Hepatocyte (in vitro differentiated cells): Measurements from ENCODE around the gene LYPD6.

Experiments
- CTCF ChIP-seq: fragments of 200-600 bp; sonication (generic); IDR thresholded peaks from 2 replicates; pipeline ENCODE4 v1.5.1; 2016; ENCODE audit warnings: antibody characterized with exemption, mild to moderate bottlenecking; ENCODE audit not compliant: poor library complexity
- EZH2 ChIP-seq: fragments of 200-600 bp; sonication (generic); IDR thresholded peaks from 2 replicates; pipeline ENCODE4 v1.6.1; 2016; ENCODE audit warnings: antibody characterized with exemption, mild to moderate bottlenecking, borderline replicate concordance
- EZH2phosphoT487 ChIP-seq: fragments of 200-600 bp; sonication (generic); IDR thresholded peaks from one replicate; pipeline ENCODE4 v1.6.1; 2018; ENCODE audit warnings: antibody characterized with exemption, mild to moderate bottlenecking, low read depth, moderate library complexity; ENCODE audit not compliant: unreplicated experiment, severe bottlenecking

GRCh38 chr2:149353421-149353820 is 23.0 kb downstream of the LYPD6 start:
- no peak for TF ChIP-seq CTCF
- TF ChIP-seq EZH2phosphoT487: no peak
- no peak for TF ChIP-seq EZH2
